Neural cell (in vitro differentiated cells): ENCODE measurements around the gene ZNF92. TPM values are rescaled to one million over a fixed set of nuclear protein-coding genes. Genes with fewer than 3 reads are reported as not detected.

Experiments used
- H2AFZ ChIP-seq: fragments of 200-600, 300-800 bp; sonication (generic), shearing (Covaris generic); 2 replicates; pipeline ENCODE4 v1.6.0; 2014; ENCODE audit warnings: low read depth, mild to moderate bottlenecking, antibody characterized with exemption, low read length, moderate library complexity
- H3F3A ChIP-seq: fragments of 200-600 bp; shearing (Covaris generic); 2 replicates; pipeline ENCODE4 v1.6.1; 2016; ENCODE audit warnings: mild to moderate bottlenecking, moderate library complexity, mixed read lengths, antibody characterized with exemption, low read length; ENCODE audit not compliant: insufficient read depth, poor library complexity, severe bottlenecking
- H3K27ac ChIP-seq: fragments of 200-600, 300-800 bp; sonication (generic), shearing (Covaris generic); 2 replicates; pipeline ENCODE4 v1.5.1; 2014; ENCODE audit warnings: mild to moderate bottlenecking, low read length, moderate library complexity
- H3K27me3 ChIP-seq: fragments of 300-800, 200-600 bp; sonication (generic), shearing (Covaris generic); 2 replicates; pipeline ENCODE4 v1.6.0; 2014; ENCODE audit warnings: mild to moderate bottlenecking, low read depth, low read length, moderate library complexity; ENCODE audit not compliant: insufficient read depth
- H3K36me3 ChIP-seq: fragments of 300-800, 200-600 bp; sonication (generic), shearing (Covaris generic); 2 replicates; pipeline ENCODE4 v1.5.1; 2014; ENCODE audit warnings: mild to moderate bottlenecking, antibody characterized with exemption, low read length, moderate library complexity; ENCODE audit not compliant: insufficient read depth
- H3K4me2 ChIP-seq: fragments of 300-800, 200-600 bp; sonication (generic), shearing (Covaris generic); 2 replicates; pipeline ENCODE4 v1.6.0; 2014; ENCODE audit warnings: mild to moderate bottlenecking, low read length
- H3K4me3 ChIP-seq: fragments of 300-800, 200-600 bp; sonication (generic), shearing (Covaris generic); 2 replicates; pipeline ENCODE4 v1.5.1; 2014; ENCODE audit warnings: mild to moderate bottlenecking, low read length, moderate library complexity
- H3K79me2 ChIP-seq: fragments of 200-600 bp; shearing (Covaris generic); replicated peaks from 2 replicates; pipeline ENCODE4 v1.6.0; 2014; ENCODE audit warnings: mild to moderate bottlenecking, low read length, moderate library complexity; ENCODE audit not compliant: insufficient read depth
- H3K9ac ChIP-seq: fragments of 300-800, 200-600 bp; sonication (generic), shearing (Covaris generic); 2 replicates; pipeline ENCODE4 v1.6.1; 2016; ENCODE audit warnings: mild to moderate bottlenecking, low read length, mixed read lengths
- H3K9me2 ChIP-seq: fragments of 200-600 bp; shearing (Covaris generic); 2 replicates; pipeline ENCODE4 v1.6.1; 2016; ENCODE audit warnings: mild to moderate bottlenecking, low read length, mixed read lengths; ENCODE audit not compliant: insufficient read depth
- H3K9me3 ChIP-seq: fragments of 200-600, 300-800 bp; sonication (generic), shearing (Covaris generic); 2 replicates; pipeline ENCODE4 v1.6.1; 2016; ENCODE audit warnings: mild to moderate bottlenecking, mixed run types, low read length, moderate library complexity, mixed read lengths
- H4K20me1 ChIP-seq: fragments of 200-600 bp; shearing (Covaris generic); 2 replicates; pipeline ENCODE4 v1.6.1; 2016; ENCODE audit warnings: mild to moderate bottlenecking, mixed run types; ENCODE audit not compliant: insufficient read depth
- EP300 ChIP-seq: fragments of 450-650 bp; conservative IDR thresholded peaks from 2 replicates; pipeline ENCODE4 v1.6.1; 2014; ENCODE audit warnings: antibody characterized with exemption, mild to moderate bottlenecking, moderate library complexity; ENCODE audit not compliant: poor library complexity, severe bottlenecking
- EZH2 ChIP-seq: fragments of 200-600, 300-800 bp; shearing (Covaris generic), sonication (generic); IDR thresholded peaks from 2 replicates; pipeline ENCODE4 v1.6.1; 2014; ENCODE audit warnings: antibody characterized with exemption, low read length, borderline replicate concordance, mild to moderate bottlenecking; ENCODE audit not compliant: insufficient read depth, poor library complexity, severe bottlenecking
- MXI1 ChIP-seq: fragments of 450-650 bp; conservative IDR thresholded peaks from 2 replicates; pipeline ENCODE4 v1.6.1; 2014; ENCODE audit warnings: antibody characterized with exemption, mild to moderate bottlenecking; ENCODE audit not compliant: poor library complexity, severe bottlenecking
- POLR2AphosphoS5 ChIP-seq: IDR thresholded peaks from 2 replicates; pipeline ENCODE4 v1.6.1; 2012
- RAD21 ChIP-seq: fragments of 450-650 bp; conservative IDR thresholded peaks from 2 replicates; pipeline ENCODE4 v1.6.1; 2014; ENCODE audit warnings: antibody characterized with exemption, mild to moderate bottlenecking, moderate library complexity
- SMC3 ChIP-seq: fragments of 450-650 bp; conservative IDR thresholded peaks from 2 replicates; pipeline ENCODE4 v1.6.1; 2014; ENCODE audit warnings: antibody characterized with exemption, mild to moderate bottlenecking, moderate library complexity; ENCODE audit not compliant: poor library complexity
- TAF1 ChIP-seq: IDR thresholded peaks from 2 replicates; pipeline ENCODE4 v1.6.1; 2012; ENCODE audit warnings: low read depth
- polyA plus RNA-seq: library from polyadenylated mRNA; depleted of rRNA; stranded (reverse); fragments of >200 nt; gene quantifications from 2 replicates; pipeline ENCODE4 v1.2.3, GENCODE V29; 2014
- TF ChIP-seq, protein P1 (sequence below): fragments of 450-650 bp; IDR thresholded peaks from 2 replicates; pipeline ENCODE4 v1.5.1; 2014; ENCODE audit warnings: antibody characterized with exemption, mild to moderate bottlenecking, moderate library complexity; ENCODE audit not compliant: poor library complexity, severe bottlenecking
- TF ChIP-seq, protein P2 (sequence below): IDR thresholded peaks from 2 replicates; pipeline ENCODE4 v1.6.1; 2012; ENCODE audit warnings: borderline replicate concordance

The ZNF92 gene
- polyA plus RNA-seq, 1 donor from 2014 or later, result 23.2 TPM

DNA sequence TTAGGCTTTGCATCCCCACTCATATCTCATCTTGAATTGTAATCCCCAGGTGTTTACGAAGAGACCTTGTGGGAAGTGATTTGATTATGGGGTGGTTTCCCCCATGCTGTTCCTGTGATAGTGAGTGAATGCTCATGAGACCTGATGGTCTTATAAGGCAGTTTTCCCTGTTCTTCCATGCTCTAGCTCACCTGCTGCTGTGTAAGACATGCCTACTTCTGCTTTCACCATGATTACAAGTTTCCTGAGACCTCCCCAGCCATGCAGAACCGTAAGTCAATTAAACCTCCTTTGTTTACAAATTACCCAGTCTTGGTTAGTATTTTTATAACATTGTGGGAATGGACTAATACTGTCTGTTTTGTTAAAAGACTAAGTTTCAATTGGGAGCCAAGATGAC lies 35.3 kb upstream of the ZNF92 start:
- no peaks in the 10 kb centered on the region for H3K79me2 ChIP-seq
- H3K9me2 ChIP-seq, result no peaks in the 10 kb centered on the region
- H2AFZ ChIP-seq, result no peak overlapping the region
- TF ChIP-seq TAF1 (no peak), SMC3 (no peak), RAD21 (no peak), EP300 (no peak), POLR2AphosphoS5 (no peak), MXI1 (no peak), EZH2 (no peak)
- TF ChIP-seq, protein P1, sequence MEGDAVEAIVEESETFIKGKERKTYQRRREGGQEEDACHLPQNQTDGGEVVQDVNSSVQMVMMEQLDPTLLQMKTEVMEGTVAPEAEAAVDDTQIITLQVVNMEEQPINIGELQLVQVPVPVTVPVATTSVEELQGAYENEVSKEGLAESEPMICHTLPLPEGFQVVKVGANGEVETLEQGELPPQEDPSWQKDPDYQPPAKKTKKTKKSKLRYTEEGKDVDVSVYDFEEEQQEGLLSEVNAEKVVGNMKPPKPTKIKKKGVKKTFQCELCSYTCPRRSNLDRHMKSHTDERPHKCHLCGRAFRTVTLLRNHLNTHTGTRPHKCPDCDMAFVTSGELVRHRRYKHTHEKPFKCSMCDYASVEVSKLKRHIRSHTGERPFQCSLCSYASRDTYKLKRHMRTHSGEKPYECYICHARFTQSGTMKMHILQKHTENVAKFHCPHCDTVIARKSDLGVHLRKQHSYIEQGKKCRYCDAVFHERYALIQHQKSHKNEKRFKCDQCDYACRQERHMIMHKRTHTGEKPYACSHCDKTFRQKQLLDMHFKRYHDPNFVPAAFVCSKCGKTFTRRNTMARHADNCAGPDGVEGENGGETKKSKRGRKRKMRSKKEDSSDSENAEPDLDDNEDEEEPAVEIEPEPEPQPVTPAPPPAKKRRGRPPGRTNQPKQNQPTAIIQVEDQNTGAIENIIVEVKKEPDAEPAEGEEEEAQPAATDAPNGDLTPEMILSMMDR, result no peak
- TF ChIP-seq, protein P2, sequence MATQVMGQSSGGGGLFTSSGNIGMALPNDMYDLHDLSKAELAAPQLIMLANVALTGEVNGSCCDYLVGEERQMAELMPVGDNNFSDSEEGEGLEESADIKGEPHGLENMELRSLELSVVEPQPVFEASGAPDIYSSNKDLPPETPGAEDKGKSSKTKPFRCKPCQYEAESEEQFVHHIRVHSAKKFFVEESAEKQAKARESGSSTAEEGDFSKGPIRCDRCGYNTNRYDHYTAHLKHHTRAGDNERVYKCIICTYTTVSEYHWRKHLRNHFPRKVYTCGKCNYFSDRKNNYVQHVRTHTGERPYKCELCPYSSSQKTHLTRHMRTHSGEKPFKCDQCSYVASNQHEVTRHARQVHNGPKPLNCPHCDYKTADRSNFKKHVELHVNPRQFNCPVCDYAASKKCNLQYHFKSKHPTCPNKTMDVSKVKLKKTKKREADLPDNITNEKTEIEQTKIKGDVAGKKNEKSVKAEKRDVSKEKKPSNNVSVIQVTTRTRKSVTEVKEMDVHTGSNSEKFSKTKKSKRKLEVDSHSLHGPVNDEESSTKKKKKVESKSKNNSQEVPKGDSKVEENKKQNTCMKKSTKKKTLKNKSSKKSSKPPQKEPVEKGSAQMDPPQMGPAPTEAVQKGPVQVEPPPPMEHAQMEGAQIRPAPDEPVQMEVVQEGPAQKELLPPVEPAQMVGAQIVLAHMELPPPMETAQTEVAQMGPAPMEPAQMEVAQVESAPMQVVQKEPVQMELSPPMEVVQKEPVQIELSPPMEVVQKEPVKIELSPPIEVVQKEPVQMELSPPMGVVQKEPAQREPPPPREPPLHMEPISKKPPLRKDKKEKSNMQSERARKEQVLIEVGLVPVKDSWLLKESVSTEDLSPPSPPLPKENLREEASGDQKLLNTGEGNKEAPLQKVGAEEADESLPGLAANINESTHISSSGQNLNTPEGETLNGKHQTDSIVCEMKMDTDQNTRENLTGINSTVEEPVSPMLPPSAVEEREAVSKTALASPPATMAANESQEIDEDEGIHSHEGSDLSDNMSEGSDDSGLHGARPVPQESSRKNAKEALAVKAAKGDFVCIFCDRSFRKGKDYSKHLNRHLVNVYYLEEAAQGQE, result no peak
- H3K4me3 ChIP-seq, result no peak overlapping the region
- no peak overlapping the region for H3K4me2 ChIP-seq
- H3K9ac ChIP-seq, result no peak overlapping the region
- H3K36me3 ChIP-seq, result no peaks in the 10 kb centered on the region
- no peak overlapping the region for H3K27ac ChIP-seq
- H4K20me1 ChIP-seq, result no peaks in the 10 kb centered on the region
- H3K9me3 ChIP-seq, result no peaks in the 10 kb centered on the region
- H3F3A ChIP-seq, result no peaks in the 10 kb centered on the region
- no peaks in the 10 kb centered on the region for H3K27me3 ChIP-seq

DNA sequence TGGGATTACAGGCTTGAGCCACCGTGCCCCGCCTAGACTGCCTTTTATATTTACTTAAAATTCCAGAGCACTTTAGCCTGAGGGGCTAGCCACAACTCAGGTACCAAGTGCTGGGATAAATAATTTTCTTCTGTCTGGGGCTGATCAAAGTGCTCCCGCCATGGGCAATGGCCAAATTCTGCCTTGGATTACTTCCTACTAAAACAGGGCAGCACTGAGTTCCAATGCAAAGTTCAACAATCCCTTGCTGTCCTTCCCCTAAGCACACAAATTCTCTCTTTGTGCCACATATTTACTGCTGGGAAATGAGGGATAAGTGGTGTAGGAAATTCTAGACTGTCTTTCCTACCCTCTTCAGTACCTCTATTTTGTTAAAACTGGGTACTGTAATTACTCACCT lies 34.4 kb upstream of the ZNF92 start:
- no peak overlapping the region for H3K4me3 ChIP-seq
- no peak overlapping the region for H3K27ac ChIP-seq
- H3K9me2 ChIP-seq, result no peaks in the 10 kb centered on the region
- no peaks in the 10 kb centered on the region for H3F3A ChIP-seq
- H3K9me3 ChIP-seq, result no peaks in the 10 kb centered on the region
- H3K79me2 ChIP-seq, result no peaks in the 10 kb centered on the region
- no peaks in the 10 kb centered on the region for H3K36me3 ChIP-seq
- H3K9ac ChIP-seq, result no peak overlapping the region
- no peaks in the 10 kb centered on the region for H3K27me3 ChIP-seq
- H4K20me1 ChIP-seq, result no peaks in the 10 kb centered on the region
- H3K4me2 ChIP-seq, result no peak overlapping the region
- no peak for TF ChIP-seq POLR2AphosphoS5
- TF ChIP-seq, protein P1, result no peak
- no peak for TF ChIP-seq SMC3
- TF ChIP-seq, protein P2, result no peak
- no peak for TF ChIP-seq MXI1
- no peak for TF ChIP-seq EP300
- TF ChIP-seq RAD21, result no peak
- no peak for TF ChIP-seq EZH2
- TF ChIP-seq TAF1, result no peak
- H2AFZ ChIP-seq, result no peak overlapping the region
